Sigmoid colon (tissue), 7 donors: ENCODE measurements around the gene ZRANB1. TPM values are rescaled to one million over a fixed set of nuclear protein-coding genes. Genes with fewer than 3 reads are reported as not detected.

Source experiments
- DNase-seq: peaks from one replicate; pipeline ENCODE4 v3.0.0-alpha.2; 2019
- H3K27ac ChIP-seq, 4 donors: fragments of 200-600 bp; sonication (generic); one replicate each; pipeline ENCODE4 v1.5.1; 2016 to 2019; ENCODE audit warnings: mild to moderate bottlenecking in 1 of 4
- H3K27me3 ChIP-seq, 3 donors: fragments of 200-600 bp; sonication (generic); one replicate each; pipeline ENCODE4 v1.5.1; 2019; ENCODE audit warnings: mild to moderate bottlenecking in 1 of 3
- H3K36me3 ChIP-seq, 4 donors: fragments of 200-600 bp; sonication (generic); one replicate each; pipeline ENCODE4 v1.5.1; 2016 to 2019
- H3K4me1 ChIP-seq, 4 donors: fragments of 200-600 bp; sonication (generic); one replicate each; pipeline ENCODE4 v1.5.1; 2017 to 2019
- H3K4me3 ChIP-seq, 4 donors: fragments of 200-600 bp; sonication (generic); one replicate each; pipeline ENCODE4 v1.5.1; 2017 to 2019; ENCODE audit warnings: mild to moderate bottlenecking in 2 of 4, moderate library complexity in 1 of 4
- H3K9me3 ChIP-seq, 4 donors: fragments of 200-600 bp in 3 of 4; sonication (generic) in 3 of 4; one replicate each; pipeline versions ENCODE4 v1.5.1 to v1.6.1; 2013 to 2019
- CTCF ChIP-seq, 4 experiments: fragments of 450-650 bp in 3 of 4; fragments of 200-600 bp in 1 of 4; IDR thresholded peaks; one replicate each; pipeline ENCODE4 v1.5.1; 2016 to 2019; ENCODE audit warnings: antibody characterized with exemption in 4 of 4, mild to moderate bottlenecking in 3 of 4, moderate library complexity in 2 of 4
- EP300 ChIP-seq, 4 donors: sonication (generic); formaldehyde crosslinking; IDR thresholded peaks; one replicate each; pipeline ENCODE4 v1.6.1; 2017; ENCODE audit warnings: antibody characterized with exemption in 4 of 4
- POLR2A ChIP-seq, 2 donors: fragments of 450-650 bp; IDR thresholded peaks; one replicate each; pipeline ENCODE4 v1.6.1; 2016; ENCODE audit warnings: antibody characterized with exemption in 2 of 2, mild to moderate bottlenecking in 2 of 2, moderate library complexity in 2 of 2
- POLR2AphosphoS5 ChIP-seq, 4 donors: sonication (generic); formaldehyde crosslinking; IDR thresholded peaks; one replicate each; pipeline ENCODE4 v1.6.1; 2017; ENCODE audit warnings: antibody characterized with exemption in 4 of 4
- WGBS, 2 donors: extraction: QIAGEN DNeasy Blood & Tissue Kit; methylation state at CpG; one replicate each; pipeline ENCODE4 v1.1.7; 2013; 5-methylcytosine and 5-hydroxymethylcytosine counted together
- intact Hi-C: fragments of 100-400 bp; cut with DNase I; formaldehyde crosslinking; loops from one replicate; pipeline ENCODE4 v1.15.1; 2023
- polyA plus RNA-seq, 3 donors: library from polyadenylated mRNA; stranded (reverse); fragments of 200-250 nt; gene quantifications; one replicate each; pipeline ENCODE4 v1.2.3, GENCODE V29; 2013
- total RNA-seq, 4 donors: library from RNA; depleted of rRNA; stranded (reverse); fragments of >200 nt; gene quantifications; one replicate each; pipeline ENCODE4 v1.1.0, GENCODE V29; 2016
- donor health status: healthy with polysubstance abuse.
- donor health status: Bipolar disorder and iron deficiency.
- donor health status: healthy.

The ZRANB1 gene
- total and polyA plus RNA-seq, 7 donors = 6.7 to 49.0 (median 38.0) TPM

- H3K27ac ChIP-seq = peak overlapping the region in 3 of 4 donors; percentile 3 to 69 (median 68)
- no peaks in the 10 kb centered on the region for H3K36me3 ChIP-seq
- peaks cover 0 to 47% (median 38%) of the 10 kb centered on the region in 4 donors for H3K4me1 ChIP-seq
- WGBS, 2 donors = 80 to 90% methylated on average over 19 of the region's 19 CpGs
- no peak for DNase-seq
- no peaks in the 10 kb centered on the region for H3K9me3 ChIP-seq
- H3K27me3 ChIP-seq = no peaks in the 10 kb centered on the region
- H3K4me3 ChIP-seq = no peak overlapping the region
- TF ChIP-seq CTCF (IDR thresholded peaks at IDR 0.05) (no peak), EP300 (IDR thresholded peaks at IDR 0.05) (no peak), POLR2AphosphoS5 (IDR thresholded peaks at IDR 0.05) (no peak), POLR2A (IDR thresholded peaks at IDR 0.05) (no peak)
- intact Hi-C loops = no loop called here
Measured at GRCh38 chr10:125014836-125015355, 73.0 kb downstream of the ZRANB1 start.

DNA sequence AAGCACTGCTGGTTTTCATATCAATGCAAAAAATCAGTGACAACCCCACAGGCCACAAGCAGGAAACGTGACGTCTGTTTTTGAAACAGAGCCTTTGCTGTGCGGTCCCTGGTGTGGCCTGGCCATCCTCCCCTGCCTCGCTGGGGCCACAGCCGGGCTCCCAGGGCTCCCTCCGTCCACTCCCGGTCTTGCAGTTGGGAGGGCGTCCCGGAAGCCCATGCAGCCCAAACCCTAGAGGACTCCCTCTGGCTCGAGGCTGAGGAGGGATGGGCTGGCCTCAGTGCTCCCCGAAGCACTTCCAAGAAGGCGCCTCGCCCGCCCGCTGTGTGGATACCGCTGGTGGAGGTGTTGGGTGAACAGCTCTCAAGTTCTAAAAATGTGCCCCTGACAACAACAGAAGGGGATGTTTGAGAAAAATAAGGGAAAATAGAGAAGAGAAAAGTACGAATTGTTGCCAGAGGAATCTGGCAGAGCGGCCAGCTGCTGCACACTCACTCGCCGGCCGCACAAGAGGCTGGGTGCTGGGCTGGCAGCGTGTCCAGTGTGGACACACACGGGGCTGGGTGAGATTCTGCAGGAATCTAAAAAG, 73.5 kb downstream of the ZRANB1 start:
- Histone ChIP-seq H3K9me3 (no peaks in the 10 kb centered on the region), H3K36me3 (no peaks in the 10 kb centered on the region), H3K4me1 (peaks cover 0 to 46% (median 38%) of the 10 kb centered on the region in 4 donors), H3K27ac (peak overlapping the region; percentile 37 to 69 (median 62)), H3K27me3 (no peaks in the 10 kb centered on the region), H3K4me3 (no peak overlapping the region)
- 69 to 85% methylated on average over 23 of the region's 23 CpGs for WGBS, 2 donors
- intact Hi-C loops = no loop called here
- DNase-seq = peak; percentile 72
- TF ChIP-seq EP300 (IDR thresholded peaks at IDR 0.05) (no peak), POLR2AphosphoS5 (IDR thresholded peaks at IDR 0.05) (no peak), POLR2A (IDR thresholded peaks at IDR 0.05) (no peak), CTCF (IDR thresholded peaks at IDR 0.05) (no peak)

- Histone ChIP-seq H3K36me3 (no peaks in the 10 kb centered on the region), H3K27me3 (no peaks in the 10 kb centered on the region), H3K27ac (peak overlapping the region; percentile 37 to 69 (median 62)), H3K4me1 (peaks cover 0 to 46% (median 38%) of the 10 kb centered on the region in 4 donors), H3K4me3 (no peak overlapping the region), H3K9me3 (no peaks in the 10 kb centered on the region)
- 80 to 81% methylated on average over 10 of the region's 10 CpGs for WGBS, 2 donors
- intact Hi-C loops = no loop called here
- no peak for TF ChIP-seq POLR2AphosphoS5 (IDR thresholded peaks at IDR 0.05)
- no peak for TF ChIP-seq EP300 (IDR thresholded peaks at IDR 0.05)
- no peak for TF ChIP-seq CTCF (IDR thresholded peaks at IDR 0.05)
- no peak for TF ChIP-seq POLR2A (IDR thresholded peaks at IDR 0.05)
- peak; percentile 72 for DNase-seq
Measured at GRCh38 chr10:125016123-125016522, 74.2 kb downstream of the ZRANB1 start.

GRCh38 chr10:125016611-125017202, 74.8 kb downstream of the ZRANB1 start:
- peaks cover 0 to 46% (median 38%) of the 10 kb centered on the region in 4 donors for H3K4me1 ChIP-seq
- H3K4me3 ChIP-seq = no peak overlapping the region
- no peaks in the 10 kb centered on the region for H3K27me3 ChIP-seq
- H3K9me3 ChIP-seq = no peaks in the 10 kb centered on the region
- peak overlapping the region; percentile 37 to 69 (median 62) for H3K27ac ChIP-seq
- TF ChIP-seq POLR2A (IDR thresholded peaks at IDR 0.05) (no peak), POLR2AphosphoS5 (IDR thresholded peaks at IDR 0.05) (peak in 1 of 4 donors; percentile 31)
- DNase-seq = peak; percentile 89
- 70 to 81% methylated on average over 14 of the region's 14 CpGs for WGBS, 2 donors
- intact Hi-C loops = no loop called here
- H3K36me3 ChIP-seq = no peaks in the 10 kb centered on the region

DNA sequence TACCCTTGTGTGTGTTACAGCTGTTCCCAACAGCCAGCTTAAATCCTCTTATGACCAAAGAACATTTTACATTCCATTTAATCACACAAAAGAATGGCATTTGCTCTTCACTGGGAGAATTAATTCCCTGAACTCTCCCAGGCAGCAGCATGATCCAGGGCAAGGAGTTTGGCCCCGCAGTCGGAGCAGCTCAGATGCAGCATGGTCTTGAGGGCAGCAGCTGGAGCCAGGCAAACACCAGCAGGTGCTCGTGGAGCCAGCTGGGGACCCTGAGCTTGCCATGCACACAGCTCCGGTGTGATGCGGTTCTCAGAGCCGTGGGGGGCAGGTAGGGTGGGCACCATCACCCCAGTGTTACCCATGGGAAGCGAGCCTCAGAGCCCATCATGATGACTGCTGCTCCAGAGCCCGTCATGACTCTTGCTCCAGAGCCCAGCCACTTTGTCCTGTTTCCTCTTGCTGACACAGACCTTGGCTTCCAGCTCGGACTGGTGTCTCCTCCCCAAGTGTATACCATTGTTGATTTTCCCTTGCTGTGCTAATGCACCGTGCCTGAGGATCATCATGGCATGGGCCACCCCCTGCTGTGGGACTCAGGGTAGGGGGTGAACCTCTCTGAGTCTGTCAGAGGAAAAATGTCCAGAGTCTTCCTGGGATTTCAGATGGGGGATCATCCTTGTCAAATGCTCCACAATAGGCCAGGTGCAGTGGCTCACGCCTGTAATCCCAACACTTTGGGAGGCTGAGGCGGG, 75.8 kb downstream of the ZRANB1 start:
- Histone ChIP-seq H3K4me3 (no peak overlapping the region), H3K27ac (peak overlapping the region; percentile 37 to 69 (median 62)), H3K36me3 (no peaks in the 10 kb centered on the region), H3K4me1 (peaks cover 0 to 46% (median 38%) of the 10 kb centered on the region in 4 donors), H3K27me3 (no peaks in the 10 kb centered on the region), H3K9me3 (no peaks in the 10 kb centered on the region)
- 84 to 86% methylated on average over 12 of the region's 12 CpGs for WGBS, 2 donors
- TF ChIP-seq CTCF (IDR thresholded peaks at IDR 0.05) (no peak), POLR2A (IDR thresholded peaks at IDR 0.05) (no peak), POLR2AphosphoS5 (IDR thresholded peaks at IDR 0.05) (no peak), EP300 (IDR thresholded peaks at IDR 0.05) (no peak)
- intact Hi-C loops = no loop called here
- no peak for DNase-seq
